ENCODE measurements around the gene TSC2.
A peak's percentile ranks its signal among the peaks of the same experiment; 100 is the strongest.

Gene TSC2

DNA sequence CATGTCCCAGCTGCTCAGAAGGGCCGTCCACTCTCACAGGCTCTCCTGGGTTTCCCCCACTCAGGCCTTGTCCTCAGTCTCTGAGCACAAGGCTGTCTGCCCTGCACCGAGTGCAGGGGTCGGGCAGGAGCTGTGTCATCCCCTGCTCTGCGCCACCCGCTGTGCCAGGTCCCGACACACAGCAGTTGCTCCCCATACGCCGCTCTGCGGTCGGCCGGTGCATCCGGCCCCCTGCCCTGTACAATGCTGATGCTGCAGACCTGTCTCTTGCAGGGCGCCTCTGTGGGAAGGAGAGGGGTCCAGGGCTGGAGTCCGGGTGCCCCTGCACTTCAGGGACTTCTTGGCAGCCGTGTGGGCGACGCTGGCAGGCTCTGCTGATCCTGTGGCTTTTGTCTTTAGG is 6.1 kb downstream of the TSC2 start:
- TF ChIP-seq CTCF (IDR thresholded peaks at IDR 0.05; ENCODE audit: low read depth, low read length, missing control alignments): no peak
- in situ Hi-C loops (cut with HindIII; ENCODE audit: low sequenced_read_pairs): no loop called here
- no peak overlapping the region for H3K4me3 ChIP-seq (ENCODE audit: low read depth, low read length)
- DNase-seq (ENCODE audit: low read depth): no peak

- DNase-seq (ENCODE audit: low read depth): no peak
- H3K4me3 ChIP-seq (ENCODE audit: low read depth, low read length): no peak overlapping the region
- in situ Hi-C loops (cut with HindIII; ENCODE audit: low sequenced_read_pairs): no loop called here
- no peak for TF ChIP-seq CTCF (IDR thresholded peaks at IDR 0.05; ENCODE audit: low read depth, low read length, missing control alignments)
Measured at GRCh38 chr16:2054543-2055245, 6.9 kb downstream of the TSC2 start.

DNA sequence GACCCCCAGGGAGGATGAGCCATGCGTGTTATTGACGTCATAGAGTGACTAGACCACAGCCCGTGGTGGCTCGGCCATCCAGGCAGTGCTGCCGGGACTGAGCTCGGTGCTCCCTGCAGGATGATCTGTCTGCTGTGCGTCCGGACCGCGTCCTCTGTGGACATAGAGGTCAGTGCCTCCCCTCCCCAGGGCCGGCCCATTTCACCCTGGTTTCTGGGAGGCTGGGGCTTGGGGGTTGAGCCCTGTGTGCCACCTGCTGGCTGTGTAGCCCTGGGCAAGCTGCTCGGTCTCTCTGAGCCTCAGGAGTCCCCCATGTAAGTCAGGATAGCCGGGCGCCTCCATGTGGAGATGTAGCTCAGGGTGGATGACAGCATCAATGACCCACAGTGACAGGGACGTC is 8.3 kb downstream of the TSC2 start:
- peak; percentile 28 for TF ChIP-seq CTCF (IDR thresholded peaks at IDR 0.05; ENCODE audit: low read depth, low read length, missing control alignments)
- in situ Hi-C loops (cut with HindIII; ENCODE audit: low sequenced_read_pairs): no loop called here
- no peak overlapping the region for H3K4me3 ChIP-seq (ENCODE audit: low read depth, low read length)
- no peak for DNase-seq (ENCODE audit: low read depth)

- H3K4me3 ChIP-seq (ENCODE audit: low read depth, low read length): no peak overlapping the region
- DNase-seq (ENCODE audit: low read depth): no peak
- in situ Hi-C loops (cut with HindIII; ENCODE audit: low sequenced_read_pairs): no loop called here
- TF ChIP-seq CTCF (IDR thresholded peaks at IDR 0.05; ENCODE audit: low read depth, low read length, missing control alignments): peak; percentile 18
Measured at GRCh38 chr16:2056681-2057407, 9.1 kb downstream of the TSC2 start.

- in situ Hi-C loops (cut with HindIII; ENCODE audit: low sequenced_read_pairs): no loop called here
- DNase-seq (ENCODE audit: low read depth): no peak
- no peak overlapping the region for H3K4me3 ChIP-seq (ENCODE audit: low read depth, low read length)
- TF ChIP-seq CTCF (IDR thresholded peaks at IDR 0.05; ENCODE audit: low read depth, low read length, missing control alignments): no peak
Measured at GRCh38 chr16:2057438-2057837, 9.7 kb downstream of the TSC2 start.

DNA sequence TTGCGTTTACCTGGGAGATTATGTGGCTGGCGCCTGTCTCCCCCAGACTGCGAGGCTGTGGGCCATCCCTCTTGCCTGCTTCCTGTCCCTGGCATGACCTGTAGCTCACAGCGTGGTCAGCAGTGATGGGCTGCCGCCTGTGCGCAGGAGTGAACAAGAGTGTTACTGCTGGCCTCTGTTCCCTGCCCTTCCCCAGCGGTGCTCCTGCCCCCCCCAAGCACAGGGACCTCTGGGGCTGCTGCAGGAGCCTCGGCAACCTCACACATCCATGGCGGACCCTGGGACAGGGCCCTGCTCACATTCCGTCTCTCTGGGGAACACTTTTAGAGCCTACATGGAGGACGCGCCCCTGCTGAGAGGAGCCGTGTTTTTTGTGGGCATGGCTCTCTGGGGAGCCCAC is 10.6 kb downstream of the TSC2 start:
- no peak for TF ChIP-seq CTCF (IDR thresholded peaks at IDR 0.05; ENCODE audit: low read depth, low read length, missing control alignments)
- H3K4me3 ChIP-seq (ENCODE audit: low read depth, low read length): no peak overlapping the region
- in situ Hi-C loops (cut with HindIII; ENCODE audit: low sequenced_read_pairs): no loop called here
- DNase-seq (ENCODE audit: low read depth): no peak
